Gastroesophageal sphincter (tissue), 2 donors: ENCODE measurements around the gene CNBD2.

ENCODE experiments used
- POLR2A ChIP-seq, 2 donors: fragments of 450-650 bp; IDR thresholded peaks; one replicate each; pipeline ENCODE4 v1.6.1; 2017; ENCODE audit warnings: antibody characterized with exemption in 2 of 2, mild to moderate bottlenecking in 2 of 2, moderate library complexity in 1 of 2
- POLR2AphosphoS5 ChIP-seq: sonication (generic); formaldehyde crosslinking; IDR thresholded peaks from one replicate; pipeline ENCODE4 v1.6.1; 2017; ENCODE audit warnings: antibody characterized with exemption

- TF ChIP-seq POLR2AphosphoS5 (no peak), POLR2A (IDR thresholded peaks at IDR 0.05) (no peak)
These were observed 5.9 kb downstream of the CNBD2 start for GRCh38 chr20:35974256-35974655.
